IPS-18c (cell line): Measurements from ENCODE around the gene PGPEP1.
A peak's percentile ranks its signal among the peaks of the same experiment; 100 is the strongest.
"Not testable (repeated sequence)": the region's sequence is repeated elsewhere in the genome, so short reads cannot be mapped to it uniquely, and the experiment has no call there.

ENCODE experiments used
- H3K4me3 ChIP-seq: 2 replicates; pipeline ENCODE4 v1.7.0; 2013; ENCODE audit warnings: low read depth, mild to moderate bottlenecking, low read length, moderate library complexity; ENCODE audit not compliant: insufficient read depth
- H3K9me3 ChIP-seq: one replicate; pipeline ENCODE4 v1.6.1; 2013; ENCODE audit warnings: mild to moderate bottlenecking, low read length, moderate library complexity; ENCODE audit not compliant: control insufficient read depth, insufficient read depth

The PGPEP1 gene

DNA sequence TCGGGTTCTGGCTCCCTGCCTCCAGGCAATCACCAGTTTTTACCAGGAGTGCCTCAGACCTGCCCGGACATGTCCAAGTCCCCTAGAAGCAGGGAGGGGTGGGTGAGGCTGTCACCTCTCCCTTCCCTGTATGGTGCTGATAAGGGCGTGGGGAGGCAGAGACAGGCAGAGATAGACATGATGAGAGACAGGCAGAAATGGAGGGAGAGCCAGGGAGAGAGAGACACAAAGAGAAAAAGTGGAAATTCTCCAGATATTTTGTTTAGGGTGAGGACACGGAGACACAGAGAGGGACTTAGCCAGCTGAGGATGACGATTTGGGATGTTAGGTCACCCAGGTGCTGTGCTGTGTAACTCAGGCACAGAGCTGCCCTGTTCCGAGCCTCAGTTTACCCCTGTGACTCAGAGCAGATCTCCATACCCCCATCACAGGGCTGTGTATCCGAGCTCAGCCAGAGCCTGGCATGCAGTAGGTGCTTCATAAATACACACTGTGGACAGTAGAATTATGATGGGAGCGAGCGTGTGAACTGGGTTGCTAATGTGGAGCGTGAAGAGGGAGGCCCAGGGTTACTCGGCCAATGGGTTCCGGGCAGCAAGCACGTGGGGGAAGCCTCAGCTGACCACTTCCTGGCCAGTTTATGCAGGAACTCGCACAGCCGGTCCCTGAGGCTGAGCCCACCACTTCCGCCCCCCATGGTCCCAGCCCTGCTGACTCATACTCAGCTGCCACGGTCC is 33.7 kb downstream of the PGPEP1 start:
- Histone ChIP-seq H3K4me3 (no peak overlapping the region), H3K9me3 (no peaks in the 10 kb centered on the region)

DNA sequence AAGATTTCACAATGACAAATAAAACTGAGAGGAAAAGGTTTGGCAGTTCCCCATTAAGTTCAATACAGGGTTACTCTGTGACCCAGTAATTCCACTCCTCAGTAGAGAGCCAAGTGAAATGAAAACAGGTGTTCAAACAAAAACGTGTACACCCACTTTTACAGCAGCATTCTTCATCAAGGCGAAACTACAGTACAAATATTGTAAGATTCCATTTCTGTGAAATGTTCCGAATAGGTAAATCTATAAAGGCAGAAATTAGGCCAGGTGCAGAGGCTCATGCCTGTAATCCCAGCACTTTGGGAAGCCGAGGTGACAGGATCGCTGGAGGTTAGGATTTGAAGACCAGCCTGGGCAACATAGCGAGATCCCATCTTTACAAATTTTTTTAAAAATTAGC is 36.6 kb downstream of the PGPEP1 start:
- no peak overlapping the region for H3K4me3 ChIP-seq
- no peaks in the 10 kb centered on the region for H3K9me3 ChIP-seq

DNA sequence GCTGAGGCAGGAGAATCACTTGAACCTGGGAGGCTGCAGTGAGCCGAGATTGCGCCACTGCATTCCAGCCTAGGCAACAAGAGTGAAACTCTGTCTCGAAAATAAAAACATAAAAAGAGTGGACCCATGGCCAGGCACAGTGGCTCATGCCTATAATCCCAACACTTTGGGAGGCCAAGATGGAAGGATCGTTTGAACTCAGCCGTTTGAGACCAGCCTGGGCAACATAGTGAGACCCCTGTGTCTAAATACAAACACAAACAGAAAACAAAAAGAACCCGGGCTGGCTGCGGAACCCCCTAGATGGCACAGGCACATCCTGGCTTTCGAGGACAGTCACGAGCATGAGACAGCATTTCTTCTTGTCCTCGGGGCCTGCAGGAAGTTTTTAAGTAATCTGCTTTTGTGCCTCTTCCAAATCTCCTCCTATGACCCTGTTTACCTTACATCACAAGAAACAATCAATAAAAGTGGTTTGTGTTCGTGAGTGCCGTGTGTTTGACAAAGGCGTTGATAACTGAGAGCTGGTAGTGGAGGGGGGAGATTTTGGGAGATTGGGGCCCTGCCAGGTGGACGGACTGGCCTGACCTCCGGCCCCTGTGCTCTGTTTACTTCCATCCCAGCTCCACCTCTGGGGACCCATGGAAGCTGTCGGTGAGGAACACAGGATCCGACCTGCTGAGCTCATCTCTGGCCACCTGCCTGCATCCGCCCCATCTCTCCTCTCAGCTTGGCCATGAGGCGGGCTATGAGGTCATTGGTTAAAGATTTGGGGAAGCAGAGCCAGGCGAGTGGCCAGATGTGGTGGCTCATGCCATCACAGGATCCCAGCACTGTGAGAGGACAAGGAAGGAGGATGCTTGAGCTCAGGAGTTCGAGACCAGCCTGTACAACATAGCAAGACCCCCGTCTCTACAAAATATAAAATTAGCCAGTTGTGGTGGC is 39.7 kb downstream of the PGPEP1 start:
- no peak overlapping the region for H3K4me3 ChIP-seq

DNA sequence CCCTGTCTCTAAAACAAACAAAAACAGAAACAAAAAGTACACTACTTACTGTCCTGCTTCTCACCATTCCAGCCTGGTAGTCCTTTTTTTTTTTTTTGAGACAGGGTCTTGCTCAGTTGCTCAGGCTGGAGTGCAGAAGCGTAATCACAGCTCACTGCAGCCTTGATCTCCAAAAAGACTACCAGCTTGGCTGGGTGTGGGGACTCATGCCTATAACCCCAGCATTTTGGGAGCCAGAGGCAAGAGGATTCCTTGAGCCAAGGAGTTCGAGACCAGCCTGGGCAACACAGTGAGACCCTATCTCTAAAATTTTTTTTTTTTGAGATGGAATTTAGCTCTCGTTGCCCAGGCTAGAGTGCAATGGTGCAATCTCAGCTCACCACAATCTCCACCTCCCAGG is 40.4 kb downstream of the PGPEP1 start:
- H3K4me3 ChIP-seq: no peak overlapping the region

More for the DNA sequence above, 39.7 kb downstream of the PGPEP1 start:
- no peaks in the 10 kb centered on the region for H3K9me3 ChIP-seq

DNA sequence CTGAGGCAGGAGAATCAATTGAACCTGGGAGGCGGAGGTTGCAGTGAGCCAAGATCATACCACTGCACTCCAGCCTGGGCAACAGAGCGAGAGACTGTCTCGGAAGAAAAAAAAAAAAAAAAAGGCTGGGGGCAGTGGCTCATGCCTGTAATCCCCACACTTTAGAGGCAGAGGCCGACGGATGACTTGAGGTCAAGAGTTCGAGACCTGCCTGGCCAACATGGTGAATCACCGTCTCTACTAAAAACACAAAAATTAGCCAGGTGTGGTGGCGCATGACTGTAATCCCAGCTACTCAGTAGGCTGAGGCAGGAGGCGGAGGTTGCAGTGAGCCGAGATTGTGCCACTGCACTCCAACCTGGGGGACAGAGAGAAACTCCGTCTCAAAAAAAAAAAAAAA is 43.2 kb downstream of the PGPEP1 start:
- not testable (repeated sequence) for H3K9me3 ChIP-seq, H3K4me3 ChIP-seq

More for the DNA sequence above, 40.4 kb downstream of the PGPEP1 start:
- no peaks in the 10 kb centered on the region for H3K9me3 ChIP-seq

DNA sequence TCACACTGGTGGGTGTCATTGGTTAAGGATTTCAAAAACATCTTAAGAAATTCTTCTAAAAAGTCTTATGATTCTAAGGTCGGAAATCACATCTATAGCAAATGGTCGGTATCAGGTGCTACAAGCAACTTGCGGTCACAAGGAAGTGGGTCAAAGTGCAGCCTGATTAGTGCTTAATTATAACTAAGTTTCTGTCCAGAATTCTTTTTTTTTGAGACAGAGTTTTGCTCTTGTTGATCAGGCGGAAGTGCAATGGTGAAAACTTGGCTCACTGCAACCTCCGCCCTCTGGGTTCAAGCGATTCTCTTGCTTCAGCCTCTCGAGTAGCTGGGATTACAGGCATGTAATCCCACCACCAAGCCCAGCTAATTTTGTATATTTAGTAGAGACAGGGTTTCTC is 44.4 kb downstream of the PGPEP1 start:
- H3K9me3 ChIP-seq: no peaks in the 10 kb centered on the region
- no peak overlapping the region for H3K4me3 ChIP-seq

DNA sequence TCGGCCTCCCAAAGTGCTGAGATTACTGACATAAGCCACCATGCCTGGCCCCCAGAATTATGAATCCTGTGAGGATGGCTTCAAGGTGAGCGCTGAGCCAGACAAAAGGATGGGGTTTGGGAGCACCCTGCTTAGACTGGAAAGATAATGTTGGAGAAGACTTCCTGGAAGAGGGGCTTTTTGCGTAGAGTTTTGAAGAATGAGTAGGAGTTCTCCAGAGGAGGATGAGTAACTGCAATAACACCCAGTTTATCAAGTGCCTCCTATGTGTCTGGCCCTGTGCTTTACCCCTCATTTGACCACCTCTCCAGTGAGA is 44.9 kb downstream of the PGPEP1 start:
- H3K9me3 ChIP-seq: no peaks in the 10 kb centered on the region
- H3K4me3 ChIP-seq: no peak overlapping the region

DNA sequence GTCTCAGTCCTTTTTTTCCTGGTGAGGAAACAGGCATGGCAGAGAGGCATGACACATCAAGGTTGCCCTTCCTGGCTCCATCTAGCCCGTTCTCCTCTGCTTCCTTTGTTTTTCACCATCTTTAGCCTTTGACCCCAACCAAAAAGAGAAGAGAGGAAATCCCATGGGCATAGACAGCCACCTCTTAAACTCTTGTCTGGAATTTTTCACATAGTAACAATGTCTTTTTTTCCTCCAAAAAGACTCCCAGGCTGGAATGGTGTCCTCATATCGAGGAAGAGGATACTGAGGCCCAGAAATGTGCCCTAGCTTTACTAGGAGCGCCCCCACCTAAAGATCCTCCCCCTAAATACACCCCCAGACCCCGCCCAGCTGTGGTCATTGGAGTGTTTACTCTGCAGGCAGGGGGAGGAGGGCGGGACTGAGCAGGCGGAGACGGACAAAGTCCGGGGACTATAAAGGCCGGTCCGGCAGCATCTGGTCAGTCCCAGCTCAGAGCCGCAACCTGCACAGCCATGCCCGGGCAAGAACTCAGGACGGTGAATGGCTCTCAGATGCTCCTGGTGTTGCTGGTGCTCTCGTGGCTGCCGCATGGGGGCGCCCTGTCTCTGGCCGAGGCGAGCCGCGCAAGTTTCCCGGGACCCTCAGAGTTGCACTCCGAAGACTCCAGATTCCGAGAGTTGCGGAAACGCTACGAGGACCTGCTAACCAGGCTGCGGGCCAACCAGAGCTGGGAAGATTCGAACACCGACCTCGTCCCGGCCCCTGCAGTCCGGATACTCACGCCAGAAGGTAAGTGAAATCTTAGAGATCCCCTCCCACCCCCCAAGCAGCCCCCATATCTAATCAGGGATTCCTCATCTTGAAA is 45.5 kb downstream of the PGPEP1 start, which contains the start of gene GDF15:
Gene GDF15, plus strand, starts transcription at position 484 of the 868 bp plus-strand sequence. Its CDS starts 32 bp downstream, at position 516.
- Histone ChIP-seq H3K4me3 (peak within 1 kb of the TSS; percentile 34; the same call in 1 of the 2 replicates), H3K9me3 (no peaks in the 10 kb centered on the region)

DNA sequence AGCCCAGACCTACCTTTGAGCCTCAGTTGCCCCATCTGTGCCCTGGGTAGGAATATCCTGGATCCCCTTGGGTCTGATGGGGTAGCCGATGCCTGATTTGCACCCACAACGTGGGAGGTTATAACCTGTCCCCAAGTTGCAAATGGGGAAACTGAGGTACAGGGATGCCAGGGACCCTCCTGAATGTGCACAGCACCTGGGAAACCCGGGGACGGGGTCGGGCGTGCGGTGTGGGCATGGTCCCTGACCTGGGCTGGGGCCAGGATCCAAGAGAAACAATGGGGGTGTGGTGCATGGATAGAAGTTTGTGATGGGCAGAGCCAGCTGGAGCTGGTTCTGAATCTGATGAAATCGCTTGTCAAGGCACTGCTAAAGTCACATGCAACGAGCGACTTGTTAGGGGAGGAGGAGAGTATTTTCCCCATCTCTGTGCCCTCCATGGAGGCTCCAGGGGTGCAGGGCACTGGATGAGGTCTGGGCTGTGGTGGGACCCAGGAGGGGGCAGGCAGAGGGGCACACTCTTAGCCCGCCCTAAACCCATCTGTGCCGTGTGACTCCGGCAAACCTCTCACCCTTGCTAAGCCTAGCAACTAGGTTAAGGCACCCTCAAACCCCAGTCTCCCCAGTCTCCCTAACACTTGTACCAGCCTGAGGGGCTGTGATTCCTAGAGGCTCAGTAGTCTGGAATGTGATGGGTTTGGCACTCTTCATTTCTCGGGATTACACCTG is 46.3 kb downstream of the PGPEP1 start:
- no peaks in the 10 kb centered on the region for H3K9me3 ChIP-seq
- H3K4me3 ChIP-seq: peak overlapping the region; percentile 34; the same call in 1 of the 2 replicates

DNA sequence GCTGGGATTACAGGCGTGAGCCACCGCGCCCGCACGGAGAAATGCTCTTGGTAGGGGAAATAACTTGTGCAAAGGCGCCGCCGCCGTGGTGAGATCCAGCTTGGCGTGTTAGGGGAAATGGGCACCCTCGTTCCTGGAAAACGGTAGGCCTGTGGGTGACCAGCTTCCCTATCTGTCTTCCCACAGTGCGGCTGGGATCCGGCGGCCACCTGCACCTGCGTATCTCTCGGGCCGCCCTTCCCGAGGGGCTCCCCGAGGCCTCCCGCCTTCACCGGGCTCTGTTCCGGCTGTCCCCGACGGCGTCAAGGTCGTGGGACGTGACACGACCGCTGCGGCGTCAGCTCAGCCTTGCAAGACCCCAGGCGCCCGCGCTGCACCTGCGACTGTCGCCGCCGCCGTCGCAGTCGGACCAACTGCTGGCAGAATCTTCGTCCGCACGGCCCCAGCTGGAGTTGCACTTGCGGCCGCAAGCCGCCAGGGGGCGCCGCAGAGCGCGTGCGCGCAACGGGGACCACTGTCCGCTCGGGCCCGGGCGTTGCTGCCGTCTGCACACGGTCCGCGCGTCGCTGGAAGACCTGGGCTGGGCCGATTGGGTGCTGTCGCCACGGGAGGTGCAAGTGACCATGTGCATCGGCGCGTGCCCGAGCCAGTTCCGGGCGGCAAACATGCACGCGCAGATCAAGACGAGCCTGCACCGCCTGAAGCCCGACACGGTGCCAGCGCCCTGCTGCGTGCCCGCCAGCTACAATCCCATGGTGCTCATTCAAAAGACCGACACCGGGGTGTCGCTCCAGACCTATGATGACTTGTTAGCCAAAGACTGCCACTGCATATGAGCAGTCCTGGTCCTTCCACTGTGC is 47.9 kb downstream of the PGPEP1 start:
- peak overlapping the region; percentile 25; the same call in 1 of the 2 replicates for H3K4me3 ChIP-seq
- no peaks in the 10 kb centered on the region for H3K9me3 ChIP-seq

DNA sequence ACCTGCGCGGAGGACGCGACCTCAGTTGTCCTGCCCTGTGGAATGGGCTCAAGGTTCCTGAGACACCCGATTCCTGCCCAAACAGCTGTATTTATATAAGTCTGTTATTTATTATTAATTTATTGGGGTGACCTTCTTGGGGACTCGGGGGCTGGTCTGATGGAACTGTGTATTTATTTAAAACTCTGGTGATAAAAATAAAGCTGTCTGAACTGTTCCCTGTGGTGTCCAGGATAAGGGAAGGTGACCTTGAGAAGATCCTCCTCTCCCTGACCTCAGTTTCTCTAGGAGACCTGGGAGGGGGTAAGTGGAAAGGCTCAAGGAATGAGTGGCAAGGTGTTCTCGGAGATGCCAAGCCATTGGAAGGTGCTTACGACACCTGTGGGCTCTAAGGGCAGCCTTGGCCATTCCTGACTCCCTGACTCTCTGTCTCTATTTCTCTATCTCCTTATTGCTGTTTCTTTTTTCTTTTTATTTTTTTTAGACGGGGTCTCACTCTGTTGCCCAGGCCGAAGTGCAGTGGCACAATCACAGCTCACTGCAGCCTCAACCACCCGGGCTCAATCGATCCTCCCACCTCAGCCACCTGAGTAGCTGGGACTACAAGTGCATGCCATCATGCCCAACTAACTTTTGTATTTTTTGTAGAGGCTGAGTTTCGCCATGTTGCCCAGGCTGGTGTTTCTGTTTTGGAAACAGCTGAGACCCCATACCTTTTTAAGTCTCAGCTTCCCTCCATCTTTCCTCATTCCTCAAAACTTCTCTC is 48.7 kb downstream of the PGPEP1 start:
- no peaks in the 10 kb centered on the region for H3K9me3 ChIP-seq
- peak overlapping the region; percentile 25; the same call in 1 of the 2 replicates for H3K4me3 ChIP-seq

DNA sequence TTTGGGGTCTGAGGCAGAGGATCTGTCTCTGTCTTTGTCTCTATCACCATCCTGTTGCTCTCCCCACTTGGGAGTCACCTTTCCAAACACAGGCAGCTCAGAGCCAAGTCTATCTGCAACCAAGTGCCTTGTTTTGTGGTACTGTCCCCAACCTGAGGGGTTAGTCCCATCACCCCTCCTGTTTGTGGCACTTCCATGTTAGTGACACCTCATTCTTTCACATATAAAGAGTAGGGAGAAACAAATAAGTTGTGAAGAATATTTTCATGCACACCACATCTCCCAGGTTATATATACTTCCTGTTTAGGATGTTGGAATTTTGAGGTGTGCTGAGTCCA is 49.3 kb downstream of the PGPEP1 start:
- Histone ChIP-seq H3K4me3 (no peak overlapping the region), H3K9me3 (no peaks in the 10 kb centered on the region)

DNA sequence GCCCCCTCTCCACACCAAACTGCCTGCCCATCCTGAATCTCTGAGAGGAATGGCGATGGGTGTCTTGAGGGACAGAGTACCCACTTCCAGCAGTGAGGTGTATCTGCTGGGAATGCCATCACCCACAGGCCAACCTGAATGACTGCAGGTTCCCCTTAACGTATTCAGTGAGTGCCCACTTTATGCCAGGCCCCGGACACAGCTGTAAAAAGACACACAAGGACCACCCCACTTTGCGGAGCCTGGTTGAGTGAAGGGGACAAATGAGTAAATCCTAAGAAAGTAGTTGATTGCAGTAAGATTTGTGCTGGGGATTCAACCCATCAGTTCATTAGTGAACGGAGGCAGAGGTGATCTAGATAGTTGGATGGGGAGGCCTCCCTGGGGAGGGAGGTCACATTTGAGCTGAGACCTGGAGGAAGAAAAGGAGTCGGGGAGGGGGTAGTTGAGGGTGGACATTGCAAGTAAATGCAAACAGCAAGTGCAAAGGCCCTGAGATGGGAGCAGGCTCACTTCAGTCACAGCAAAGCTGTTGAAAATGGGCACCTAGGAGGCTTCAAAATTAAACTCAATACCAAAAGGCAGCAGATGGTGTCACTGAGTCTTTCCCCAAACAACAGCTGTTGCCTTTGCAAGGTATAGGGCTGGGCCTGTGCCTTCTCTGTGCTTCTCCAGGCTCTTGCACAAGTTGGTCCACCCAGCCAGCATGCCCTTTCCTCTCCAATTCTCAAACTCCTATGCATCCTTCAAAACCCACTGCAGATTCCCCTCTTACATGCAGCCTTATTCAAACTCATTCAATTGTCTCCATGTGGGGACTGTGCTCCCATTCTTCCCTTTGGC is 49.9 kb downstream of the PGPEP1 start:
- no peak overlapping the region for H3K4me3 ChIP-seq

DNA sequence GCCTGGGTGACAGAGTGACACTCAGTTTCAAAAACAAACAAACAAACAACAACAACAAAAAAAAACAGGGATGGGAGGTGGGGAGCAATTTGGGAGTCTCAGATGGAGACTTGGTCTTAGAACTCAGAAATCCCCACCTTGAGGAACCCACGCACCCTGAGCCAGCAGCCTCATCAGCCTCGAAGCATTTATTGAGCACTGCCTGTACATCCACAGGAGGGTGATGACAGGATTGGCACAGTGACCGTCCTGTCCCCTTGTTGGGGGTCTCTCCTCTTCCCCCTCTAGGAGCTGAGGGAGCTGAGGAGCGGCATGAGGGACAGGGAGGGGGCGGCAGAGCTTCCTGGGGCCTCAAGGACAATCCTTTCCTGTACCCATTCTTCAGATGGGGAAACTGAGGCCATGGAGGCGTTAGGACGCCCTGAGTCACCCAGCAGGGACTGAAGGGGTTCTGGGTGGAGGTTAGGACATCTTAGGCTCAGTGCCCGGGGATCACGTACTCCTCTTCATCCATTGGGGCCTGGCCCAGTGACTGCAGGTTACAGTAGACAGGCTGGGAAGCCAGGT is 51.2 kb downstream of the PGPEP1 start:
- Histone ChIP-seq H3K4me3 (no peak overlapping the region), H3K9me3 (no peaks in the 10 kb centered on the region)

More for the DNA sequence above, 49.9 kb downstream of the PGPEP1 start:
- no peaks in the 10 kb centered on the region for H3K9me3 ChIP-seq
